Prostate gland (tissue), 2 donors: ENCODE results near the gene RBBP8NL.

Experiments
- CTCF ChIP-seq, 4 experiments: fragments of 200-600 bp in 2 of 4; fragments of 450-650 bp in 2 of 4; sonication (generic) in 2 of 4; IDR thresholded peaks; 1 replicate in 3 of 4; 2 replicates in 1 of 4; pipeline ENCODE4 v1.5.1; 2016 to 2019; ENCODE audit warnings: antibody characterized with exemption in 4 of 4, mild to moderate bottlenecking in 2 of 4, moderate library complexity in 2 of 4
- POLR2A ChIP-seq: fragments of 450-650 bp; IDR thresholded peaks from one replicate; pipeline ENCODE4 v1.6.1; 2016; ENCODE audit warnings: antibody characterized with exemption, mild to moderate bottlenecking

GRCh38 chr20:62419759-62420158, 7.6 kb downstream of the RBBP8NL start:
- no peak for TF ChIP-seq POLR2A
- no peak for TF ChIP-seq CTCF (IDR thresholded peaks at IDR 0.05)
